HepG2 (cell line): ENCODE measurements around the gene JUND. TPM values are rescaled to one million over a fixed set of nuclear protein-coding genes. Genes with fewer than 3 reads are reported as not detected.

ENCODE experiments used
- ARNT2 ChIP-seq: sonication (generic); formaldehyde crosslinking; IDR thresholded peaks from 2 replicates; pipeline ENCODE4 v1.8.0; 2022; ENCODE audit warnings: mild to moderate bottlenecking, low read depth, missing genetic modification reagents, moderate library complexity
- EP300 ChIP-seq, 3 experiments: sonication (generic) in 1 of 3; formaldehyde crosslinking in 1 of 3; IDR thresholded peaks; 2 replicates each; pipeline versions ENCODE4 v1.5.1 to v1.6.1; 2011 to 2020; ENCODE audit warnings: low read depth in 2 of 3, low read length in 2 of 3, borderline replicate concordance in 1 of 3, improper control_type of control experiment in 1 of 3, mild to moderate bottlenecking in 1 of 3, missing genetic modification reagents in 1 of 3, moderate library complexity in 1 of 3
- HNF4G ChIP-seq, 2 experiments: sonication (generic) in 1 of 2; formaldehyde crosslinking in 1 of 2; IDR thresholded peaks; 2 replicates each; pipeline versions ENCODE4 v1.4.0 to v1.6.1; 2011 to 2020; ENCODE audit warnings: borderline replicate concordance in 2 of 2, low read depth in 2 of 2, mild to moderate bottlenecking in 2 of 2, low read length in 1 of 2, missing genetic modification reagents in 1 of 2, moderate library complexity in 1 of 2
- KLF9 ChIP-seq: IDR thresholded peaks from 2 replicates; pipeline ENCODE4 v1.6.1; 2016; ENCODE audit warnings: low read depth
- MBD4 ChIP-seq: IDR thresholded peaks from 2 replicates; pipeline ENCODE4 v1.6.1; 2012; ENCODE audit warnings: low read length, inconsistent platforms, borderline replicate concordance
- POGK ChIP-seq: sonication (generic); formaldehyde crosslinking; conservative IDR thresholded peaks from 2 replicates; pipeline ENCODE4 v1.8.0; 2022; ENCODE audit warnings: mild to moderate bottlenecking, moderate library complexity, missing genetic modification reagents
- PRDM10 ChIP-seq: sonication (generic); formaldehyde crosslinking; IDR thresholded peaks from 2 replicates; pipeline ENCODE4 v1.4.0; 2020; ENCODE audit warnings: low read depth, missing genetic modification reagents
- SRF ChIP-seq: IDR thresholded peaks from 2 replicates; pipeline ENCODE4 v1.6.1; 2011; ENCODE audit warnings: mild to moderate bottlenecking, low read depth, low read length, moderate library complexity
- ZBTB40 ChIP-seq, 2 experiments: fragments of 450-650 bp in 1 of 2; sonication (generic) in 1 of 2; formaldehyde crosslinking in 1 of 2; IDR thresholded peaks; 2 replicates each; pipeline versions ENCODE4 v1.6.1 to v1.8.0; 2016 to 2022; ENCODE audit warnings: antibody characterized with exemption in 1 of 2, mild to moderate bottlenecking in 1 of 2, missing genetic modification reagents in 1 of 2
- ZNF253 ChIP-seq: sonication (generic); formaldehyde crosslinking; IDR thresholded peaks from 2 replicates; pipeline ENCODE4 v1.8.0; 2022; ENCODE audit warnings: mild to moderate bottlenecking, missing genetic modification reagents, borderline replicate concordance
- ZNF598 ChIP-seq: sonication (generic); formaldehyde crosslinking; IDR thresholded peaks from 2 replicates; pipeline ENCODE4 v1.5.1; 2020; ENCODE audit warnings: mild to moderate bottlenecking, missing genetic modification reagents, borderline replicate concordance
- ZSCAN31 ChIP-seq: sonication (generic); formaldehyde crosslinking; IDR thresholded peaks from 2 replicates; pipeline ENCODE4 v1.5.0; 2020; ENCODE audit warnings: low read depth, mild to moderate bottlenecking, missing genetic modification reagents
- polyA plus RNA-seq, 8 experiments: library from polyadenylated mRNA; depleted of rRNA in 3 of 8; stranded (reverse) in 7 of 8; unstranded in 1 of 8; fragments of >200 nt; fragmentation: Illumina TruSeq in 4 of 8; extraction: Trizol in 4 of 8; gene quantifications; 2 replicates each; pipeline versions ENCODE4 v1.2.1 to v1.2.3, GENCODE V29; 2011 to 2016; ENCODE audit warnings: low read depth in 4 of 8, missing spikeins in 1 of 8, mixed read lengths in 1 of 8; ENCODE audit not compliant: insufficient read depth in 1 of 8
- total RNA-seq, 5 experiments: library from RNA; depleted of rRNA; stranded (reverse); fragments of >200 nt; fragmentation: Illumina TruSeq; extraction: Trizol; gene quantifications; 2 replicates each; pipeline ENCODE4 v1.2.3, GENCODE V29; 2016; ENCODE audit warnings: low read depth in 1 of 5

The JUND gene
- total and polyA plus RNA-seq, 2 of the 13 experiments (the other 11 are each of a cell fraction or from before 2014, with no cell fraction given), result 41.2 to 59.8 TPM

GRCh38 chr19:18279516-18280246 is 1.7 kb downstream of the JUND start (continued):
- TF ChIP-seq POGK (CRISPR knock-in tag) (no peak), ZSCAN31 (CRISPR knock-in tag) (no peak), KLF9 (CRISPR knock-in tag) (no peak), ARNT2 (CRISPR knock-in tag) (no peak), ZNF253 (CRISPR knock-in tag) (no peak), PRDM10 (CRISPR knock-in tag) (no peak; the same call in 1 of the 2 replicates), EP300 (IDR thresholded peaks at IDR 0.05; ENCODE audit: low read depth in 2 of 2, low read length in 2 of 2) (no peak; a peak in 1 of 4 replicates), EP300 (CRISPR knock-in tag; IDR thresholded peaks at IDR 0.05; ENCODE audit: borderline replicate concordance) (no peak), ZBTB40 (IDR thresholded peaks at IDR 0.05) (no peak), ZBTB40 (CRISPR knock-in tag; IDR thresholded peaks at IDR 0.05) (no peak; the same call in 1 of the 2 replicates), MBD4 (no peak), SRF (no peak), HNF4G (IDR thresholded peaks at IDR 0.05; ENCODE audit: borderline replicate concordance, low read depth, low read length) (no peak), HNF4G (CRISPR knock-in tag; IDR thresholded peaks at IDR 0.05; ENCODE audit: borderline replicate concordance, low read depth) (no peak), ZNF598 (no peak)
